Ovary (tissue), 9 donors: Measurements from ENCODE around the gene ADGRL4. TPM values are rescaled to one million over a fixed set of nuclear protein-coding genes. Genes with fewer than 3 reads are reported as not detected.

Experiments
- DNase-seq, 5 donors: peaks; one replicate each; pipeline ENCODE4 v3.0.0-alpha.2; 2019 to 2020
- H3K27ac ChIP-seq, 2 donors: fragments of 200-600 bp; one replicate each; pipeline versions ENCODE4 v1.5.1 to v1.8.0; 2019 to 2022
- H3K27me3 ChIP-seq: fragments of 200-600 bp; one replicate; pipeline ENCODE4 v1.8.0; 2022
- H3K36me3 ChIP-seq: fragments of 200-600 bp; sonication (generic); one replicate; pipeline ENCODE4 v1.5.1; 2019
- H3K4me1 ChIP-seq: one replicate; pipeline ENCODE4 v1.8.1; 2013; ENCODE audit warnings: mild to moderate bottlenecking, moderate library complexity; ENCODE audit not compliant: insufficient read depth
- H3K4me3 ChIP-seq: fragments of 200-600 bp; sonication (generic); one replicate; pipeline ENCODE4 v1.5.1; 2017
- H3K9me3 ChIP-seq, 2 donors: fragments of 200-600 bp in 1 of 2; sonication (generic) in 1 of 2; one replicate each; pipeline versions ENCODE4 v1.5.1 to v1.8.1; 2013 to 2019; ENCODE audit warnings: mild to moderate bottlenecking in 1 of 2, moderate library complexity in 1 of 2
- CTCF ChIP-seq, 3 donors: fragments of 450-650 bp in 2 of 3; fragments of 200-600 bp in 1 of 3; IDR thresholded peaks; one replicate each; pipeline versions ENCODE4 v1.5.1 to v1.8.0; 2016 to 2022; ENCODE audit warnings: antibody characterized with exemption in 3 of 3, mild to moderate bottlenecking in 1 of 3
- EP300 ChIP-seq: sonication (generic); formaldehyde crosslinking; IDR thresholded peaks from one replicate; pipeline ENCODE4 v1.6.1; 2017; ENCODE audit warnings: antibody characterized with exemption
- POLR2A ChIP-seq: fragments of 450-650 bp; IDR thresholded peaks from one replicate; pipeline ENCODE4 v1.6.1; 2017; ENCODE audit warnings: antibody characterized with exemption, mild to moderate bottlenecking, moderate library complexity
- WGBS, 3 donors: extraction: QIAGEN DNeasy Blood & Tissue Kit in 1 of 3; methylation state at CpG; one replicate each; pipeline versions ENCODE4 v1.1.5 to v1.1.7; 2013 to 2017; 5-methylcytosine and 5-hydroxymethylcytosine counted together
- intact Hi-C, 4 donors: fragments of 100-400 bp; cut with DNase I; formaldehyde crosslinking; loops; one replicate each; pipeline versions ENCODE4 v1.11.0 to v1.15.1; 2022 to 2023
- polyA plus RNA-seq, 2 donors: library from polyadenylated mRNA; stranded (reverse); fragments of 200-250 nt in 1 of 2; fragments of 350-450 nt in 1 of 2; fragmentation: Illumina TruSeq in 1 of 2; extraction: RNeasy Lipid Tissue Mini Kit (QIAGEN cat#74804) in 1 of 2; gene quantifications; one replicate each; pipeline ENCODE4 v1.2.3, GENCODE V29; 2013 to 2014
- total RNA-seq, 7 donors: library from RNA; depleted of rRNA in 2 of 7; stranded (reverse); fragments of >200 nt in 2 of 7; fragmentation: NEBNext Ultra II Directional in 3 of 7; extraction: Animal tissue kit (Norgen Biotek cat#: 25700) in 3 of 7; gene quantifications; one replicate each; pipeline versions ENCODE4 v1.1.0 to v1.2.4, GENCODE V29; 2016 to 2023
- donor health status: DM: no; HTN: no; CAD: no; lungs with moderate emphysema.
- donor health status: DM: no; HTN: no; CAD: no.
- donor health status: Bipolar disorder and iron deficiency.
- donor health status: DM: yes; HTN: yes; CAD: no.
- donor health status: DM: no; HTN: no; CAD: no.
- donor health status: DM: yes; HTN: yes; CAD: no.

Gene ADGRL4
- total and polyA plus RNA-seq, 9 donors, result 3.0 to 22.7 (median 9.2) TPM

DNA sequence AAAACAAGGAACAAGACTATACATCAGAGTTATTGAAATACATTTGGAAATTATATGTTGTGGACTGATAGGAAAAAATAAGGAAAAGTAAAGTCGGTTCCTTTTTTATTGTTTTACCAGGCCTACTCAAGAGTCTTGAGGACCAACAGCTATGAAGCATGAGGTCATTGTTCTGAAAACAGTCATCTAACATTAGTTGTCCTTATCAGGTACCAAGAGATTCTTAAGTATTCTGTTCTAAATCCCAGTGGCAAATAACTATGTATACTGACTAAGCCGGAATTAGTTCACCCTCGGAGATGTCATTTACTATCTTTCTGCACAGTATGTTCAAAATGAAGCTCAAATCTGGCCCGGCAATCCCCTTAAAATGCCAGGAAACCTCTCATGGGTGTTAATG lies 585 bp downstream of the ADGRL4 start:
- 68 to 80% (median 70%) methylated on average over 4 of the region's 4 CpGs for WGBS, 3 donors
- DNase-seq, result no peak
- Histone ChIP-seq H3K4me3 (no peak overlapping the region), H3K9me3 (no peaks in the 10 kb centered on the region), H3K27me3 (no peaks in the 10 kb centered on the region), H3K27ac (no peak overlapping the region), H3K36me3 (no peaks in the 10 kb centered on the region), H3K4me1 (no peaks in the 10 kb centered on the region)
- intact Hi-C loops, result no loop called here
- TF ChIP-seq CTCF (IDR thresholded peaks at IDR 0.05), result no peak

DNA sequence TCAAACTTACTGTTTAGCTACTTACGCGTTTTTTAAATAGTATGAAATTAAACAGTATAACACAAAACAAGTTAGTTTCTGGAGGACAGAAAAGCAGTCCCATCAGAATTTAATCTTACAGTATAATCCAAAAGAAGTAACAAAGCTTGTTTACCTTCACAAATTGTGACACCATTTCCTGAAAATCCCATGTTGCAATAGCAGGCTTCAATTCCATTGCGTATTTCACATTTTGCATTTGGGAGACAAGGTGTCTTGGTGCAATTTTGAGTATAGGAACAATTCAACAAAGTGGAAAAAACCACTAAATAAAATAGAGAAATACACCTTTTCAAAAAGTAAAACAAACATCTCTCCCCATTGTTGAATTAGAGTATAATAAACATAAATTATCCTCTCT lies 1.6 kb downstream of the ADGRL4 start:
- H3K27me3 ChIP-seq, result no peaks in the 10 kb centered on the region
- H3K4me3 ChIP-seq, result no peak overlapping the region
- H3K27ac ChIP-seq, result no peak overlapping the region
- no peaks in the 10 kb centered on the region for H3K36me3 ChIP-seq
- H3K9me3 ChIP-seq, result no peaks in the 10 kb centered on the region
- no peak for DNase-seq
- no peaks in the 10 kb centered on the region for H3K4me1 ChIP-seq
- TF ChIP-seq CTCF (IDR thresholded peaks at IDR 0.05) (no peak), EP300 (no peak), POLR2A (no peak)
- intact Hi-C loops, result no loop called here
- 92% methylated on average over 3 of the region's 3 CpGs for WGBS, 3 donors

DNA sequence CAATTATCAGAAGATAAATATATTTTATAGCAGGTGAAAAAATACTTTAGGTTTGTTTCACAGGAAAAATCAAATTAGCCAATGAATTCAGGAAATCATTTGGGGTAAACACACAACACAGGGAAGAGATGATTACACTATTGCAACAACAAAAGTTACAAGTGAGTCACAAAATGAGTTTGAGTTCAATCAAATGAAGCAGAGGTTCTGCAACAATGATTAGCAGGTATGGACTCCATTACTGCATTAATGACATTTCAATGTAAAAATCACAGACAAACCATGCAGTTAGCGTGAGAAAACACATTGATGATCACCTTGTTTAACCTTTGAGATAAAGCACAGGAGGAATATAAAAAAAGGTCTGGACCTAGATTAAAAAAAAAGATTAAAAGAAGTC lies 9.7 kb downstream of the ADGRL4 start:
- H3K27ac ChIP-seq, result no peak overlapping the region
- H3K36me3 ChIP-seq, result no peaks in the 10 kb centered on the region
- H3K4me3 ChIP-seq, result no peak overlapping the region
- H3K4me1 ChIP-seq, result no peaks in the 10 kb centered on the region
- TF ChIP-seq EP300 (no peak), CTCF (IDR thresholded peaks at IDR 0.05) (no peak), POLR2A (no peak)
- DNase-seq, result no peak
- intact Hi-C loops, result no loop called here
- no peaks in the 10 kb centered on the region for H3K27me3 ChIP-seq
- H3K9me3 ChIP-seq, result no peaks in the 10 kb centered on the region
- WGBS, 3 donors, result 85 to 91% (median 90%) methylated on average over 1 of the region's 1 CpG

GRCh38 chr1:78987042-78987441 lies 19.5 kb downstream of the ADGRL4 start:
- Histone ChIP-seq H3K27me3 (no peaks in the 10 kb centered on the region), H3K4me3 (no peak overlapping the region), H3K4me1 (no peaks in the 10 kb centered on the region), H3K27ac (no peak overlapping the region), H3K36me3 (no peaks in the 10 kb centered on the region), H3K9me3 (no peaks in the 10 kb centered on the region)
- DNase-seq, result no peak
- TF ChIP-seq POLR2A (no peak), CTCF (IDR thresholded peaks at IDR 0.05) (no peak), EP300 (no peak)
- 72 to 84% (median 75%) methylated on average over 2 of the region's 2 CpGs for WGBS, 3 donors
- intact Hi-C loops, result no loop called here

GRCh38 chr1:78980511-78980910 lies 26.0 kb downstream of the ADGRL4 start:
- no peaks in the 10 kb centered on the region for H3K9me3 ChIP-seq
- no peaks in the 10 kb centered on the region for H3K36me3 ChIP-seq
- no peak overlapping the region for H3K27ac ChIP-seq
- H3K27me3 ChIP-seq, result no peaks in the 10 kb centered on the region
- DNase-seq, result no peak
- TF ChIP-seq EP300, result no peak
- no peak for TF ChIP-seq CTCF (IDR thresholded peaks at IDR 0.05)
- no peak for TF ChIP-seq POLR2A
- no peaks in the 10 kb centered on the region for H3K4me1 ChIP-seq
- 44 to 56% (median 51%) methylated on average over 3 of the region's 3 CpGs for WGBS, 3 donors
- no peak overlapping the region for H3K4me3 ChIP-seq
- intact Hi-C loops, result no loop called here
